Gastroesophageal sphincter (tissue), 4 donors: ENCODE measurements around the gene PTCRA. TPM values are rescaled to one million over a fixed set of nuclear protein-coding genes. Genes with fewer than 3 reads are reported as not detected.
"Not testable (repeated sequence)": the region's sequence is repeated elsewhere in the genome, so short reads cannot be mapped to it uniquely, and the experiment has no call there.

Experiments used
- ATAC-seq: fragments of 150-250 bp; one replicate; pipeline ENCODE4 v1.9.1; 2016; ENCODE audit warnings: mild to moderate bottlenecking, moderate library complexity
- H3K27ac ChIP-seq, 4 donors: fragments of 200-600 bp; sonication (generic) in 3 of 4; 1 replicate in 3 of 4; 2 replicates in 1 of 4; pipeline ENCODE4 v1.5.1; 2016 to 2019
- H3K27me3 ChIP-seq: fragments of 200-600 bp; sonication (generic); one replicate; pipeline ENCODE4 v1.5.1; 2019
- H3K36me3 ChIP-seq, 2 donors: fragments of 200-600 bp; sonication (generic); one replicate each; pipeline ENCODE4 v1.5.1; 2019; ENCODE audit warnings: control low read depth in 1 of 2
- H3K4me1 ChIP-seq, 3 donors: fragments of 200-600 bp; sonication (generic); 1 replicate in 2 of 3; 2 replicates in 1 of 3; pipeline ENCODE4 v1.5.1; 2016 to 2019; ENCODE audit warnings: control low read depth in 2 of 3
- H3K4me3 ChIP-seq, 2 donors: fragments of 200-600 bp; sonication (generic); one replicate each; pipeline ENCODE4 v1.5.1; 2019; ENCODE audit warnings: mild to moderate bottlenecking in 1 of 2, moderate library complexity in 1 of 2
- H3K9me3 ChIP-seq, 3 donors: fragments of 200-600 bp; sonication (generic); one replicate each; pipeline ENCODE4 v1.5.1; 2017 to 2019; ENCODE audit warnings: control low read depth in 2 of 3
- EP300 ChIP-seq: sonication (generic); formaldehyde crosslinking; IDR thresholded peaks from one replicate; pipeline ENCODE4 v1.6.1; 2017; ENCODE audit warnings: antibody characterized with exemption, mild to moderate bottlenecking
- POLR2A ChIP-seq, 2 donors: fragments of 450-650 bp; IDR thresholded peaks; one replicate each; pipeline ENCODE4 v1.6.1; 2017; ENCODE audit warnings: antibody characterized with exemption in 2 of 2, mild to moderate bottlenecking in 2 of 2, moderate library complexity in 1 of 2
- POLR2AphosphoS5 ChIP-seq: sonication (generic); formaldehyde crosslinking; IDR thresholded peaks from one replicate; pipeline ENCODE4 v1.6.1; 2017; ENCODE audit warnings: antibody characterized with exemption
- WGBS, 2 donors: methylation state at CpG; one replicate each; pipeline ENCODE4 v1.1.5; 2018; ENCODE audit warnings: low coverage in 1 of 2; 5-methylcytosine and 5-hydroxymethylcytosine counted together
- total RNA-seq, 4 donors: library from RNA; depleted of rRNA; stranded (reverse); fragments of >200 nt; gene quantifications; one replicate each; pipeline ENCODE4 v1.1.0, GENCODE V29; 2016
- TF ChIP-seq, protein P1 (sequence below), 4 experiments: fragments of 200-600 bp in 2 of 4; fragments of 450-650 bp in 2 of 4; sonication (generic) in 1 of 4; IDR thresholded peaks; one replicate each; pipeline ENCODE4 v1.5.1; 2017 to 2019; ENCODE audit warnings: antibody characterized with exemption in 4 of 4, mild to moderate bottlenecking in 2 of 4, moderate library complexity in 2 of 4

The PTCRA gene
- total RNA-seq, 4 donors from 2014 or later: not detected

DNA sequence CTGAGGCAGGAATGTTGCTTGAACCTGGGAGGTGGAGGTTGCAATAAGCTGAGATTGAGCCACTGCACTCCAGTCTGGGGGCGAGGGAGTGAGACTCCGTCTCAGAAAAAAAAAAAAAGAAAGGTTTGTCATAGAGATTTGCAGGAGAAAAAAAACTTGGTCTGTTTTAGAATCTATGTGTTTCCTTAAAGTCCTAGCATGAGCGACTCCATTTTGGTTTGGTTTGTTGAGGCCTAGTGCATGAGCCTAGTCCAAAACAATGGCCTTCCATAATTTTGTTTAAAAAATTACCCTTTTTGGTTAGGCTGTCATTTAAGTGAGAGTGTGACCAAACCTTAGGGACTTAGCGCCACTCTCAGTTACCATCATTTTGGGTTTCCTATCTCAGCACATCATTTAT lies 36.5 kb downstream of the PTCRA start:
- Histone ChIP-seq H3K4me1 (peaks cover 0 to 10% (median 0%) of the 10 kb centered on the region in 3 donors), H3K4me3 (no peak overlapping the region), H3K9me3 (no peaks in the 10 kb centered on the region), H3K27ac (no peak overlapping the region), H3K36me3 (no peaks in the 10 kb centered on the region), H3K27me3 (no peaks in the 10 kb centered on the region)
- no peak for ATAC-seq
- WGBS, 2 donors: 84 to 100% methylated on average over 1 to 4 of the region's 4 CpGs
- TF ChIP-seq, protein P1, sequence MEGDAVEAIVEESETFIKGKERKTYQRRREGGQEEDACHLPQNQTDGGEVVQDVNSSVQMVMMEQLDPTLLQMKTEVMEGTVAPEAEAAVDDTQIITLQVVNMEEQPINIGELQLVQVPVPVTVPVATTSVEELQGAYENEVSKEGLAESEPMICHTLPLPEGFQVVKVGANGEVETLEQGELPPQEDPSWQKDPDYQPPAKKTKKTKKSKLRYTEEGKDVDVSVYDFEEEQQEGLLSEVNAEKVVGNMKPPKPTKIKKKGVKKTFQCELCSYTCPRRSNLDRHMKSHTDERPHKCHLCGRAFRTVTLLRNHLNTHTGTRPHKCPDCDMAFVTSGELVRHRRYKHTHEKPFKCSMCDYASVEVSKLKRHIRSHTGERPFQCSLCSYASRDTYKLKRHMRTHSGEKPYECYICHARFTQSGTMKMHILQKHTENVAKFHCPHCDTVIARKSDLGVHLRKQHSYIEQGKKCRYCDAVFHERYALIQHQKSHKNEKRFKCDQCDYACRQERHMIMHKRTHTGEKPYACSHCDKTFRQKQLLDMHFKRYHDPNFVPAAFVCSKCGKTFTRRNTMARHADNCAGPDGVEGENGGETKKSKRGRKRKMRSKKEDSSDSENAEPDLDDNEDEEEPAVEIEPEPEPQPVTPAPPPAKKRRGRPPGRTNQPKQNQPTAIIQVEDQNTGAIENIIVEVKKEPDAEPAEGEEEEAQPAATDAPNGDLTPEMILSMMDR (IDR thresholded peaks at IDR 0.05): no peak
- no peak for TF ChIP-seq EP300

DNA sequence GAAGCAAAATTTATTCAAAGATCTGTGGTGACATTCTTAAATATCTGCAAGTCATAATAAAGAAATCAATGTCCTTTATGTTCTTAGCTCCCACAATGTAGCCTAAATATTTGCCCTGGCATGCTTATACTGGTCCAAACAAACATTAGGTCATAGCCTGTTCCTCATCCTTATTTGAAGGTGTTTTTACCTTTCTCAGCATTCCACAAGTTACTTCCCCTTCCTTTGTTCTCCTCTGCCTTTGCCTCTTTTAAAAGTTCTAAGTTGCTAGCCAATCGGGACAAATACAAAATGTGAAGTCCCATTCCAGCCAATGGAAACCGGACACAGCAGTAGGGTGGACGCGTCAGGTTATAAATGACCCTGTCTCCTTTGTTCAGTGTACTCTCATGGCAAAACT lies 38.6 kb downstream of the PTCRA start:
- not testable (repeated sequence) for H3K27ac ChIP-seq, ATAC-seq, H3K27me3 ChIP-seq, H3K9me3 ChIP-seq, H3K36me3 ChIP-seq, H3K4me3 ChIP-seq, H3K4me1 ChIP-seq
- WGBS, 2 donors: 86 to 90% methylated on average over 2 to 4 of the region's 4 CpGs

DNA sequence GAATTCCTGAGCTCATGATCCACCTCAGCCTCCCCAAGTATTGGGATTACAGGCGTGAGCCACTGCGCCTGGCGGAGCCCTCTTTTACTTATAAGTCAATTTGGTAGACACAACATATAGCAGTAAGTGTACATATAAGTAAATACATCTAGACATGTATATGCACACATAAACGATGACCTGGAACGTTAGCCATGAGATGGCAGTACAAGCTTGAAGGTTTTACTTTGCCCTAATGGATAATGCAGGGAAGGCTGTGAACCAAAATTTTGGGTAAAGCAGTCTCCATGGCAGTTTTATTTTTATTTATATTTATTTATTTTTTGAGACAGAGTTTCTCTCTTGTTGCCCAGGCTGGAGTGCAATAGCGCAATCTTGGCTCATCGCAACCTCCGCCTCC lies 42.3 kb downstream of the PTCRA start:
- Histone ChIP-seq H3K4me1 (peaks cover 0 to 24% (median 8%) of the 10 kb centered on the region in 3 donors), H3K4me3 (no peak overlapping the region), H3K27me3 (no peaks in the 10 kb centered on the region), H3K27ac (no peak overlapping the region), H3K9me3 (no peaks in the 10 kb centered on the region), H3K36me3 (peaks cover 0 to 13% of the 10 kb centered on the region in 2 donors)
- WGBS, 2 donors: 62 to 84% methylated on average over 2 to 7 of the region's 8 CpGs
- TF ChIP-seq POLR2AphosphoS5: no peak
- no peak for TF ChIP-seq POLR2A (IDR thresholded peaks at IDR 0.05)
- TF ChIP-seq, protein P1 (IDR thresholded peaks at IDR 0.05): no peak
- TF ChIP-seq EP300: no peak
- no peak for ATAC-seq

DNA sequence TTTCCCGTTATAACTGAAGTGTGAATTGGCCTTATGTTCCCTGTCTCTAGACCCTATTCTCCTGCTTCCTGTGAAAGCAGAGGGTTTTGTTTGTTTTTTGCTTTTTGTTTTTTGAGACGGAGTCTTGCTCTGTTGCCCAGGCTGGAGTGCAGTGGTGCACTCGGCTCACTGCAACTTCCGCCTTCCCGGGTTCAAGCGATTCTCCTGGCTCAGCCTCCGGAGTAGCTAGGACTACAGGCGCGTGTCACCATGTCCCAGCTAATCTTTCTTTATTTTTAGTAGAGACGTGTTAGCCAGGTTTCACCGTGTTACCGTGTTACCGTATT lies 44.0 kb downstream of the PTCRA start:
- no peaks in the 10 kb centered on the region for H3K27me3 ChIP-seq
- H3K27ac ChIP-seq: peak overlapping the region in 2 of 4 donors; percentile 57 to 58
- ATAC-seq: no peak
- 22 to 34% methylated on average over 10 to 11 of the region's 13 CpGs for WGBS, 2 donors
- no peaks in the 10 kb centered on the region for H3K9me3 ChIP-seq
- TF ChIP-seq POLR2AphosphoS5: no peak
- TF ChIP-seq, protein P1 (IDR thresholded peaks at IDR 0.05): no peak
- no peak for TF ChIP-seq POLR2A (IDR thresholded peaks at IDR 0.05)
- no peak for TF ChIP-seq EP300
- peaks cover 0 to 31% of the 10 kb centered on the region in 2 donors for H3K36me3 ChIP-seq
- H3K4me3 ChIP-seq: peak overlapping the region; percentile 35 to 58
- peaks cover 0 to 24% (median 8%) of the 10 kb centered on the region in 3 donors for H3K4me1 ChIP-seq

DNA sequence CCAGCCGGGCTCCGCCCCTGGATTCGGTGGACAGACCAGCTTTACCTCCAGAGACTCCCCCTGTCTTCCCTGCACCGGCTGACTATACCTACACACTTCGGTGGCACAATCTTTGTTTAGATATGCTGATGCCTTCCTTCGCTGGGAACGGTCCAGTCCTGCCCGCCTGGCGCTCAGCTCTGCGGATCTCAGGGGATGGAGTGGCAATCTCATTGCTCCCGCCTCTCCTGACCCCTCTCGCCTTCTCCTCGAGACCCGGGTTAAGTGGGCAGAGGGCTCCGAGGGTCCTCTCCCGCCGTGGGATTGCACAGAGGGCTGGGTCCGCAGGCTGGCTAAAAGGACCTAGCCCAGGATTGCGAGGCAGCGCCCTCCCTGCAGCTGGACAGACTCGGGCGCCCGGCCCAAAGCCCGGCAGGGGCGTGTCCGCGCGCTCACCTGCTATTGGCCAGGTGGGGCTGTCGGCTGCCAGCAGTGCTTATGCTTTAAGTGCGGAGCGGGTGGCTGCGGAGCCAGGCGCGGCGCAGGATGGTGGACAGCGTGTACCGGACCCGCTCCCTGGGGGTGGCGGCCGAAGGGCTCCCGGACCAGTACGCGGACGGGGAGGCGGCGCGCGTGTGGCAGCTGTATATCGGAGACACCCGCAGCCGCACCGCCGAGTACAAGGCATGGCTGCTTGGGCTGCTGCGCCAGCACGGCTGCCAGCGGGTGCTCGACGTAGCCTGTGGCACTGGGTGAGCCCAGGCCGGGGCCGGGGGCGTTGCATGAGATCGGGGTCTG lies 44.6 kb downstream of the PTCRA start, which contains the start of gene GNMT:
Gene GNMT, plus strand, starts transcription at position 512 of the 777 bp plus-strand sequence. Its CDS starts 14 bp downstream, at position 526.
- ATAC-seq: peak; percentile 86
- WGBS, 2 donors: 0 to 4% methylated on average over 1 to 5 of the region's 62 CpGs
- Histone ChIP-seq H3K27me3 (no peaks in the 10 kb centered on the region), H3K9me3 (no peaks in the 10 kb centered on the region), H3K27ac (peak within 1 kb of the TSS in 2 of 4 donors; percentile 57 to 58), H3K36me3 (peaks cover 0 to 36% of the 10 kb centered on the region in 2 donors), H3K4me3 (peak within 1 kb of the TSS; percentile 35 to 58), H3K4me1 (peaks cover 0 to 24% (median 8%) of the 10 kb centered on the region in 3 donors)
- TF ChIP-seq POLR2A (IDR thresholded peaks at IDR 0.05) (peak in 1 of 2 donors; percentile 25), POLR2AphosphoS5 (peak; percentile 24), EP300 (no peak)

DNA sequence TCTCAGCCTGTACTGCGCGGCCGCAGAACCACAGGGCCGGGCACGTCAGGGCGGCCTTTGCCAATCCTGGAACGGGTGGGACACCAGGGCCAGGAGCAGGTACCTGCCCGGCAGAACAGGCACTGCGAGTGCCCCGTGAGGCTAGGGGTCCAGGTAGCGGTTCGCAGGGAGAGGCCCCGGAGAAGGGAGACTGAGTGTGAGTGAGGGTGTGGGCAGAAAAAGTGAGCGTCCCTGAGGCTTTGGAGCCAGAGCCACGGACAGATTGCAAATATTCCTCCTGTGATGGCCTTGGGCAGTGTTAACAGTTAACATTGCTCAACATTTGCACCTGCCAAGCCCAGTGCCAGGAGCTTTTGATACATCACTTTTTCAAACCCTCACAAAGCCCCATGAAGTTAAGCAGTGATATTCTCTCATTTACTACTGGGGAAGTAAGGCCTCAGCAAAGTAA lies 45.2 kb downstream of the PTCRA start:
- Histone ChIP-seq H3K27ac (peak overlapping the region in 2 of 4 donors; percentile 57 to 58), H3K4me1 (peaks cover 0 to 24% (median 8%) of the 10 kb centered on the region in 3 donors), H3K36me3 (peaks cover 0 to 42% of the 10 kb centered on the region in 2 donors), H3K4me3 (peak overlapping the region; percentile 35 to 58), H3K9me3 (no peaks in the 10 kb centered on the region), H3K27me3 (no peaks in the 10 kb centered on the region)
- peak; percentile 57 for ATAC-seq
- 25 to 33% methylated on average over 1 to 7 of the region's 15 CpGs for WGBS, 2 donors
- TF ChIP-seq, protein P1 (IDR thresholded peaks at IDR 0.05): no peak
- TF ChIP-seq EP300 (no peak), POLR2A (IDR thresholded peaks at IDR 0.05) (no peak), POLR2AphosphoS5 (no peak)
